Astrocyte (in vitro differentiated cells and primary cell): ENCODE measurements around the gene PWP1.

Source experiments
- CTCF ChIP-seq: IDR thresholded peaks from 2 replicates; pipeline ENCODE4 v1.5.1; 2011; ENCODE audit warnings: low read depth, mild to moderate bottlenecking, inconsistent platforms, low read length, moderate library complexity; ENCODE audit not compliant: insufficient read depth
- EZH2 ChIP-seq: IDR thresholded peaks from 2 replicates; pipeline ENCODE4 v1.6.1; 2012; ENCODE audit warnings: mild to moderate bottlenecking, low read length, inconsistent platforms; ENCODE audit not compliant: insufficient read depth

- no peak for TF ChIP-seq CTCF
- TF ChIP-seq EZH2: no peak
These were observed 28.5 kb upstream of the PWP1 start for GRCh38 chr12:107657133-107657532.
